SK-N-SH (cell line): ENCODE measurements around the gene P2RX1. TPM values are rescaled to one million over a fixed set of nuclear protein-coding genes. Genes with fewer than 3 reads are reported as not detected.

Experiments
- polyA plus RNA-seq, 3 experiments: library from polyadenylated mRNA; depleted of rRNA; stranded (reverse); fragments of >200 nt; gene quantifications; 2 replicates each; pipeline ENCODE4 v1.2.3, GENCODE V29; 2012

The P2RX1 gene
- polyA plus RNA-seq, 1 of the 3 experiments (the other 2 are of a cell fraction) = not detected

Other genes starting within 250 kb of the P2RX1 start
- 165 and 192 TPM in 2 replicates for gene TAX1BP3, start 247.9 kb downstream of the P2RX1 start, polyA plus RNA-seq (2012; rRNA removed)
- 56.6 and 64.4 TPM in 2 replicates for gene EMC6, start 247.7 kb downstream of the P2RX1 start, polyA plus RNA-seq (2012; rRNA removed)
- 0.71 and 0.97 TPM in 2 replicates for gene P2RX5, start 220.3 kb downstream of the P2RX1 start, polyA plus RNA-seq (2012; rRNA removed)
- gene HASPIN, start 192.6 kb downstream of the P2RX1 start, polyA plus RNA-seq (2012; rRNA removed) = 1.2 and 1.4 TPM in 2 replicates
- gene ITGAE, start 115.3 kb downstream of the P2RX1 start, polyA plus RNA-seq (2012; rRNA removed) = 56.7 and 73.4 TPM in 2 replicates
- gene NCBP3, start 70.2 kb downstream of the P2RX1 start, polyA plus RNA-seq (2012; rRNA removed) = 6.5 and 9.5 TPM in 2 replicates
- gene CAMKK1, start 23.4 kb downstream of the P2RX1 start, polyA plus RNA-seq (2012; rRNA removed) = 6.8 and 8.1 TPM in 2 replicates
- gene ATP2A3, start 48.0 kb upstream of the P2RX1 start, polyA plus RNA-seq (2012; rRNA removed) = 1.9 and 2.1 TPM in 2 replicates
- gene ZZEF1, start 226.6 kb upstream of the P2RX1 start, polyA plus RNA-seq (2012; rRNA removed) = 7.2 and 8.9 TPM in 2 replicates
- gene CYB5D2, start 226.7 kb upstream of the P2RX1 start, polyA plus RNA-seq (2012; rRNA removed) = 62.1 and 62.5 TPM in 2 replicates